Measurements from ENCODE around the gene TRIM24.

The TRIM24 gene

GRCh38 chr7:138630059-138630610 lies 170.1 kb downstream of the TRIM24 start:
- no peak for DNase-seq

GRCh38 chr7:138632384-138632783 lies 172.3 kb downstream of the TRIM24 start:
- no peak for DNase-seq

- no peak for DNase-seq
These were observed 173.0 kb downstream of the TRIM24 start for GRCh38 chr7:138632826-138633602.
